Right lung (tissue), 5 donors: ENCODE measurements around the gene FAT1. TPM values are rescaled to one million over a fixed set of nuclear protein-coding genes. Genes with fewer than 3 reads are reported as not detected.
"Not testable (repeated sequence)": the region's sequence is repeated elsewhere in the genome, so short reads cannot be mapped to it uniquely, and the experiment has no call there.

Source experiments
- DNase-seq, 2 donors: peaks; one replicate each; pipeline ENCODE4 v3.0.0-alpha.2; 2013
- polyA plus RNA-seq, 5 donors: library from polyadenylated mRNA; unstranded; fragments of 120-200 nt; gene quantifications; one replicate each; pipeline versions ENCODE4 v1.2.1 to v1.2.3, GENCODE V29; 2013; ENCODE audit warnings: inconsistent platforms in 1 of 5, low replicate concordance in 1 of 5; ENCODE audit not compliant: insufficient read length in 5 of 5, insufficient read depth in 1 of 5

The FAT1 gene
- polyA plus RNA-seq, 5 donors, result 185 to 273 (median 227) TPM

GRCh38 chr4:186757696-186758355, 34.2 kb upstream of the FAT1 start:
- DNase-seq, result no peak

GRCh38 chr4:186756550-186756949, 32.9 kb upstream of the FAT1 start:
- not testable (repeated sequence) for DNase-seq

DNA sequence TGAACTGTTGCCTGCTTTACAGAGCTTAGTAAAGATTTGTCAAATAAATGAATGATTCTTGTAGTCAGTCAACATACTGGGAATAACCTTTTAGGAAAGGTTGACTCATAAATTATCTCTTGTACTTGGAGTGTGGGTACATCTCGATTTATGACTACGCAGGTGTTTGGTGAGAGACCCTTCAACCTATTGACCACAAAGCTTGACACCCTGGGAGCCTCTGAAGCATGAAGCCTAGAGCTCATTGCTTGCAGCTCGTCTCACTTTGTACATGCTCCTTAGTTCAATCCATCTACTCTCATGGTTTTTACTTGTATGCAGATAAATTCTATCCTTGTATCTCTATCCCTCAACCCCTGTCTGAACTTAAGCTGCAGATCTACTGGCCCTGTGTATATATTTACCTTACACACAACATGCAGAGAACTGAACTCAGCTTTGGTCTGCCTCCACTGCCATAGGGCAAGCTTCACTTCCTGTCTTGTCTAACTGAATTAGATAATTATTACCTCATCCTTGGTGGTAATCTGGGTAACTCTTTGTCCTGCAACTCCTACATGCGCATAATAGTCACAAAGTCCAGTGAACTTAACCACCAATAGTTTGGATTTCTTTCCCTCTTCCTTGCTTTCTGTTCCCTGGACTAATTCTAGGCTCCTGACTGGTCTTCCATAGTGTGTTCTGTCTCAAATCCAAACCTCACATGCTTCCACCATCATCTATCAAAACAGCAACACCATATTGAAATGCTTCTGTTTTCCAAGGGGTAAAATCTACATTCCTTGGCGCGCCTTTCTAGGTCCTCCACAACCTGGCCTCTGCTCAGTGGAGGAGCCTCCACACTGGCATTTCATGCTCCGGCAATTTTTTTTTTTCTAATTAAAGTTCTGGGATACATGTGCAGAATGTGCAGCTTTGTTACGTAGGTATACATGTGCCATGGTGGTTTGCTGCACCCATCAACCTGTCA, 32.2 kb upstream of the FAT1 start:
- DNase-seq, result no peak

DNA sequence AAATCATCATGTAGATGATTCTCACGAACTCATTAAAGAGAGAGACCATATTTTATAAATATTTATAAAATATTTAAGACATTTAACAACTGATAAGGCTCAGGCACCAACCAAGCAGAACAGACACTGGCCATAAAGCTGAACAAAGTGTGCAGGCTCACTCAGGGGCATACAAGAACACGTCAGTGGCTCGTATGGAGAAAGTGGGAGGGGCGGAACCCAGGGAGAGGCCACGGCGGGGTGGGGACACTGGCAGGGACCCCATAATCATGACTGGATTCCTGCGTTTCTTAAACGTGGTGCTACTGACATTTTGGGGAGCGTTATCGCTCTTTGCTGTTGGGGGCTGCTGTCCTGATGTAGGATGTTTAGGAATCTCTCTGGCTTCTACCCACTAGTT, 31.3 kb upstream of the FAT1 start:
- no peak for DNase-seq

GRCh38 chr4:186752325-186752724, 28.7 kb upstream of the FAT1 start:
- no peak for DNase-seq

- no peak for DNase-seq
Measured at GRCh38 chr4:186749611-186750281, 26.1 kb upstream of the FAT1 start.

- no peak for DNase-seq
Measured at GRCh38 chr4:186746581-186746980, 22.9 kb upstream of the FAT1 start.

DNA sequence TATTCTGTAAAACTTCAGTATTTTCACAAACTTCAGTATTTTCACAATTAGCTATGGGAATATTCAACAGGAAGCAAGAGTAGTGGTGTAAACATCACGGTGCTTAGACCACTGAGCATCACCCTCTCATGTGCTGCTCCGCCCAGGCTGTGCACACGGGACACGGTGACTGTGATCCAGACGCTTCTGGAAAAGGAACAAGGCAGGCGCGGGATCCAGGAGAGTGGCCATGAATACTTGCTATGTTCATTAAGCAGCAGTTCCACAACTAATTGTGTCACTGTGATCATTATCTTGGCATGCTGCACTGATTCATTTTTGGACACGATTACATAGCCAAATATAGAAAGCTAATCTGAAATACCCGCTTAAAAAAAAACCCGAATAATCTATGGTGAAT, 19.6 kb upstream of the FAT1 start:
- no peak for DNase-seq

DNA sequence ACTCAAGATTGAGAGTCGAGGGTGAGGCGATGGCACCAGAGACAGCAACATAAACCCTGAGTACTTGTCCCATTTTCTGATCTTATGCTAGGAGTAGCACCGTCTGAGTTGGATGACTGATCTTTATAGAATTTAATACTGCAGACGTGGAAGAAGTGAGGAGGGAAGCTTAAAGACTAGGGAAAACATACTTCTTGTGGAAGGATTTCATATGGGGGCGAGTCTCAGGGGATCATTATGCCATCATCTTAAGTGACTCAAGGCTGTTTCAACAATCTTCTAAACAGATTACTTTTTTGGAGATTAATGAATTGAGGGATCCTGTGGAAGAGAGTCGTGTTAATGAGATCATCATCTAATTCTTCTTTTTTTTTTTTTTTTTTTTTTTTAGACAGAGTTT, 17.2 kb upstream of the FAT1 start:
- no peak for DNase-seq

- DNase-seq, result no peak
Measured at GRCh38 chr4:186739802-186740434, 16.3 kb upstream of the FAT1 start.

GRCh38 chr4:186739317-186739716, 15.7 kb upstream of the FAT1 start:
- no peak for DNase-seq

DNA sequence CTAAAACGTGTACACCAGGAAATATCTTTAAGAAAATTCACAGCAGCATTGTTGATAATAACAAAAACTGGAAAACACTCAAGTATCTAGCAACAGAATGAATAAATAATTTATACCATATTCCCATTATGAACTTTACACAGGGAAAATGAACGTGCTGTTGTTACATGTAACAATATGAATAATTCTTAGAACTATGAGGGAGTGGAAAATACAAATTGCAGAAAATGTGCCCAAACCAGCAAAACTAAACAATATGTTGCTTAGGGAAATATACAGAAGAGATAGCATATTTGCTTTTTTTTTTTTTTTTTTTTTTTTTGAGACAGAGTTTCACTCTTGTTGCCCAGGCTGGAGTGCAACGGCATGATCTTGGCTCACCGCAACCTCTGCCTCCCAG, 14.8 kb upstream of the FAT1 start:
- no peak for DNase-seq

GRCh38 chr4:186737427-186737826, 13.8 kb upstream of the FAT1 start:
- no peak for DNase-seq

DNA sequence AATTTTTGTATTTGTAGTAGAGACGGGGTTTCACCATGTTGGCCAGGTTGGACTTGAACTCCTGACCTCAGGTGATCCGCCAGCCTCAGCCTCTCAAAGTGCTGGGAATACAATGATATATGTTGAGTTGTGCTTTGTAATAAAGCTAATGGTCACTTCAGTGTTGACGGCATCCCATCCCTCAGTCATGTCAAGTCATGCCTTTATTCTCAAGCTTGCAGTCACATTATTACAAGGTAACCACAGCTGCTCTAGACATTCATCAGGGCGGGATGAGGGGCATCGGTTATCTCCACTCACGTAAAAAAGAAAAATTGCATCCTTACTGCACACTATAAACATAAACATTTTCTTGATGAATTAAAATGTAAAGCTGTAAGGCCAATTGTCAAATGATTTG, 12.8 kb upstream of the FAT1 start:
- no peak for DNase-seq

DNA sequence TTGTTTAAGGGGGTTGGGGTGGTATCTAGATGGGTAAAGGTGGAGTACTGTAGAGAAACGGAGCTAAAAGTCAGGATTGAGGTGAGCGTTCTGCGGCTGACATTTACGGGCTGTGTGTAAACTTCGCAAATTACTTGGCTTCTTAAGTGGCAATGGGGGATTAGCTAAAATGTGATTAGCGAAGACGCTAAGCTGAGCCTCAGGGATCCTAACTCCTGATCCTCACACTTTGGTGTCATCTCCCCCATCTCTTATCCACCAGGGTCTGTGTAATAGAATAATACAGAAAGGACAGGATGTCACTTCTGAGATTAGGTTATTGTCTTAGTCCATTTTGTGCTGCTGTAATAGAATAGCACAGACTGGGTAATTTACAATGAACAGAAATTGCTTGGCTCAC, 10.6 kb upstream of the FAT1 start:
- DNase-seq, result no peak

DNA sequence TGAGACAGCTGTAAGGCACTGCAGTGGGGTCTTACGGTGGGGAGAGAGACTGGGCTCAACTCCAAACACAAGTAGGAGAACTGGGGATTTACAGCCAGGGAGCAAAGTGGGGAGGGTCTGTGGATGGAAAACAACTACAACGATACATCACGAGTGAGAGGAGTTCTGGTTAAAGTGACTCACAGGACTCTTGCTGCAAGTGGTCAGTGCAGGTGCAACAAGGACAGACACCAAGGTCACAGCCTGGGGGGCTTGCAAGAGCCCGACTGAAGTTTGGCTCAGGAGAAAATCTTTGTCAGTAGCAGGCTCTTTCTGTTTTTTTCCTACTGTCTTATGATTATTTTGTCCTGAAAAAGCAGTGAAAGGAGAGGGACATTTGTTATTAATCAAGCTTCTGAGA, 10.1 kb upstream of the FAT1 start:
- no peak for DNase-seq

- no peak for DNase-seq
Measured at GRCh38 chr4:186730621-186731020, 7.0 kb upstream of the FAT1 start.

DNA sequence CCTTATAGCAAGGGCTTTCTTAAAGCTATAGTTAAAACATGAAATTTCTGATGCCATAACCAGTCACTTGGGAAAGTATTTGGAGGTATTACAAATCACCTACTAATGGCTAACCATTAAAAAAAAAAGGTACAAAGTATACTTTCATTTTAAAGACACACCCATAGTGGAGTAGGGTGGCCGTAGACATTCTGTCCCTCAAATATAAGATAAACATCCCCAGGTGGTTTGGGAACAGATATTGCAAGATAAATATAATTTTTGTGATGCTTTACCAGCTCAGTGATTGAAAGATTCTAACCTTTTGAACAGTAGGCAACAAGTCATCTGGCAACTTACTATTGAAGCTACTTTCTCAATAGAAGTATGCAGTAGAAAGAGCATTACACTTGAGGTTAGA, 6.2 kb upstream of the FAT1 start:
- no peak for DNase-seq

DNA sequence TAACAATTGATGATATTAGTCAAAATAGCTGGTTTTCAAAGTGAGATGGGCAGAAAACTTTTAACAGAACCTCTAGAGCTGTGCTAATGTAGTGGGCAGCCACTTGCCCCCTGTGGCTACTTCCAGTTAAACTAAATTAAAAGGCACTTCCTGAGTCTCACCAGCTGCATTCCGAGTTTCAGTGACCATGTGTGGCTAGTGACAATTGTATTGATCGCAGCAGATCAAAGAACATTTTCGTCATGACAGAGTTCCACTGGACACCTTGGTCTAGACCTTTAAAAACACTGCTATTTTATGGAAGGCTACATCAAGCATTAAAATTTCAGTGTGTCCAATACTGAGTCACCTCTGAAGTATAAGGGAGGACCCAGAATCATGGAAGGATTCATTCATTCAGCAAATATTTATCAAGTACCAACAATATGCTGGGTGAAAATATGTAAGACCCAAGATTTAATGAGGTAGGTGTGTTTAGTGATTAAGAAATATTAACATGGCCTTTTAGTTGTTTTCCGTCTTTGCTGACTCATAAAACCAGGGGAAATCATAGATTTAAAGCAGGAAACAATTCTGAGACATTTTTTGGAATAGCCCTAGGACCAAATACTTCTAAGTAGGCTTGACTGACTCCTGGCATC, 5.1 kb upstream of the FAT1 start:
- no peak for DNase-seq

DNA sequence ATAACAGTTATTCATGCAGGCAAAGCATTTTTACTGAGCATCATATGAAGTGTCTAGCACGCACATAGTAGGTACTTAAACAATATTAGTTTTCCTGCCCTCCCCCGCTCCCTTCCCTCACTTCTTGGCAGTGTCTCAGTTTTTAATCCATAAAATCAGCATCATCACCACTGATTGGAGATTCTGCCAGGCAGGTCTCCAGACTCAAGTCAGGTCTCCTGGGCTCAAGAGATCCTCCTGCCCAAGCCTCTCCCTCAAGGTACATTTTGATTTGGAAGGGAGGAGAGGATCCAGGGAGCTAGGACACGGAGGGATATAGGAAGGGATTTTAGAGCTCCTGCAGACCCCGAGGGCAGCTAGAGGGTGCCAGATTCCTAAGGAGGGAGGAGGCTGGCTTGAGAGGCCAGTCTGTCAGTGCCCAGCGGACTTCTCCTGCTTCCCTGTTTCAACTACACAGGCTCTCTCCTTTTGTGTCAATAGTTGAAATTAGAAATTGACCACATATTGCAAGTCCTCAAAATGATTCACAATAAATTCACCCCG, 4.4 kb upstream of the FAT1 start:
- peak; percentile 6 to 26 for DNase-seq
